ENCODE data around the gene DPP10. TPM values are rescaled to one million over a fixed set of nuclear protein-coding genes. Genes with fewer than 3 reads are reported as not detected.

Gene DPP10
- total RNA-seq, 1 donor from 2014 or later, result 15.1 TPM

DNA sequence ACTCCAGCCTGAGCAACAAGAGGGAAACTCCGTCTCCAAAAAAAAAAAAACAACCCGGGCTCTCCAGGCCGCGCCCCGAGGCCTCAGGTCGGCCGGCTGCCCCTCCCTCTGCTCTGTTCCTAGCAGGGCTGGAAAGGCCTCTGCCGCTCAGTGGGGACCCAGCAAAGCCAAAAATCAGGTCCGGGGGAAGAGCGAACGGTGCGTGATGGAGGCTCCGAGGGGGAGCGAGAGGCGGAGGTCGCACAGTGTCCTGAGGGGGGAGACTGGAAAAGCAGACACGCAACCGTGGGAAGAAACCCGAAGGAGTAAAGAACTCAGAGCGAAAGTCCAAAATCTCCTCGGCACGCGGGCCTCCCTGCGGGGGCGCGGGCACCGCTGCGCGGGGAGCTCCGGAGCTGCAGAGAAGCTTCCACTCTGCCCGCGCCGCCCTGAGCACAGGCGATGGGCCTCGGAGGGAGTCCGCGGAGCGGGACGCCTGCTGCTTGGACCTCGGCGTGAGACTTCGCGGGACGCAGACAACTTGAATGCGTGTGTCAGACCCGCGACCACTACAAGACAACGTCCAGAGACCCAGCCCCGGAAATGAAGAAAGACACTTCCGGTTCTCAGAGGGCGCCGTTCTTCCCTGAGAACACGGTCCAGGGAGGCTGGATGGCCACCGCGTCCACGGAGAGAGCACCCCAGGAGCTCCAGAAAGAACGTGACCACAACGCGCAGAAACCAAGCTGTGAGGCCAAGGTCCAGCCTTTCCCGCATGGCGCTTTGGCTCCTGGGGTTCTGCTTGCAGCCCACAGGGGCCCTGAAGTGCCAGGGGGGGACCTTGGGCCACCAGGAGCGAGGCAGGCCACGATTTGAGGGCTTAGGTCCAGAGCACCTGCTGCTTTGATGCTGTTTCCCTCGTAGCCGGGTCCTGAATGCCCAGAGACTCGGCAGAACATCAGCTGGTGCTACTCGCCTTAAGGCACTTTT, 219.8 kb downstream of the DPP10 start:
- peak; percentile 51 for DNase-seq
- Mint-ChIP-seq H3K4me3 (ENCODE audit: unreplicated experiment) (peak overlapping the region; percentile 97), H3K27ac (ENCODE audit: unreplicated experiment) (peak overlapping the region; percentile 77), H3K4me1 (ENCODE audit: low read depth, unreplicated experiment) (no peaks in the 10 kb centered on the region), H3K9me3 (ENCODE audit: unreplicated experiment) (peaks cover 2% of the 10 kb centered on the region), H3K27me3 (ENCODE audit: unreplicated experiment) (peaks cover 4% of the 10 kb centered on the region), H3K36me3 (ENCODE audit: unreplicated experiment) (no peaks in the 10 kb centered on the region)
- no peak for TF ChIP-seq CTCF (IDR thresholded peaks at IDR 0.05; ENCODE audit: partially characterized antibody, unreplicated experiment)

GRCh38 chr2:114668415-114668814, 226.0 kb downstream of the DPP10 start:
- TF ChIP-seq CTCF (IDR thresholded peaks at IDR 0.05; ENCODE audit: partially characterized antibody, unreplicated experiment), result no peak
- H3K4me1 Mint-ChIP-seq (ENCODE audit: low read depth, unreplicated experiment), result no peaks in the 10 kb centered on the region
- no peak overlapping the region for H3K4me3 Mint-ChIP-seq (ENCODE audit: unreplicated experiment)
- no peaks in the 10 kb centered on the region for H3K36me3 Mint-ChIP-seq (ENCODE audit: unreplicated experiment)
- peaks cover 4% of the 10 kb centered on the region for H3K27me3 Mint-ChIP-seq (ENCODE audit: unreplicated experiment)
- no peak overlapping the region for H3K27ac Mint-ChIP-seq (ENCODE audit: unreplicated experiment)
- no peak for DNase-seq
- H3K9me3 Mint-ChIP-seq (ENCODE audit: unreplicated experiment), result no peaks in the 10 kb centered on the region

- no peak for DNase-seq
- Mint-ChIP-seq H3K27ac (ENCODE audit: unreplicated experiment) (no peak overlapping the region), H3K4me3 (ENCODE audit: unreplicated experiment) (no peak overlapping the region), H3K27me3 (ENCODE audit: unreplicated experiment) (peaks cover 2% of the 10 kb centered on the region), H3K9me3 (ENCODE audit: unreplicated experiment) (peaks cover 1% of the 10 kb centered on the region), H3K4me1 (ENCODE audit: low read depth, unreplicated experiment) (no peaks in the 10 kb centered on the region), H3K36me3 (ENCODE audit: unreplicated experiment) (no peaks in the 10 kb centered on the region)
- no peak for TF ChIP-seq CTCF (IDR thresholded peaks at IDR 0.05; ENCODE audit: partially characterized antibody, unreplicated experiment)
These were observed 240.8 kb downstream of the DPP10 start for GRCh38 chr2:114683251-114683650.

GRCh38 chr2:114684403-114684802, 242.0 kb downstream of the DPP10 start:
- peaks cover 1% of the 10 kb centered on the region for H3K9me3 Mint-ChIP-seq (ENCODE audit: unreplicated experiment)
- H3K27ac Mint-ChIP-seq (ENCODE audit: unreplicated experiment), result no peak overlapping the region
- H3K27me3 Mint-ChIP-seq (ENCODE audit: unreplicated experiment), result peaks cover 2% of the 10 kb centered on the region
- H3K36me3 Mint-ChIP-seq (ENCODE audit: unreplicated experiment), result no peaks in the 10 kb centered on the region
- no peaks in the 10 kb centered on the region for H3K4me1 Mint-ChIP-seq (ENCODE audit: low read depth, unreplicated experiment)
- no peak for DNase-seq
- TF ChIP-seq CTCF (IDR thresholded peaks at IDR 0.05; ENCODE audit: partially characterized antibody, unreplicated experiment), result no peak
- H3K4me3 Mint-ChIP-seq (ENCODE audit: unreplicated experiment), result no peak overlapping the region

DNA sequence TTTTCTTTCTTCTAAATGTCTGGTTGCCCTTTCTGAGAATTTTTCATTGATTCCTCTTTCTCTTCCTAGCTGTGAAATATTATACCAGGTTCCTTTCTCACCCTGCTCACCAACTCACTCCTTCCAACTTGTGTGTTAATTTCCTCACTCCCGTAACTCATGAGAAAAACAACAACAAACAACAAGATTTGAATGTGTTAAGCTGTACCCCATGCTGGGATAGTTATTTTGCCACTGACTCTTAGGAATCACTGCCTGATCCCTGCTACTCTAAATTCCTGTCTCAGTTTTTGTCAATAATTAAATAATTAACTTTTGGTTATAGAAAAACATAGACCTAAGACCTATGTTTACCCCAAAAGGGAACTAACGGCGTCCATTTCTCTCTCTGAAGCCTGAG, 242.7 kb downstream of the DPP10 start:
- Mint-ChIP-seq H3K9me3 (ENCODE audit: unreplicated experiment) (peaks cover 1% of the 10 kb centered on the region), H3K27me3 (ENCODE audit: unreplicated experiment) (peaks cover 2% of the 10 kb centered on the region), H3K4me1 (ENCODE audit: low read depth, unreplicated experiment) (no peaks in the 10 kb centered on the region), H3K27ac (ENCODE audit: unreplicated experiment) (no peak overlapping the region), H3K36me3 (ENCODE audit: unreplicated experiment) (no peaks in the 10 kb centered on the region), H3K4me3 (ENCODE audit: unreplicated experiment) (no peak overlapping the region)
- no peak for DNase-seq
- no peak for TF ChIP-seq CTCF (IDR thresholded peaks at IDR 0.05; ENCODE audit: partially characterized antibody, unreplicated experiment)
